ENCODE data around the gene KRT15. TPM values are rescaled to one million over a fixed set of nuclear protein-coding genes. Genes with fewer than 3 reads are reported as not detected.
"Not testable (repeated sequence)": the region's sequence is repeated elsewhere in the genome, so short reads cannot be mapped to it uniquely, and the experiment has no call there.

Gene KRT15
- polyA plus RNA-seq, 10 donors, result 0.10 to 122 (median 0.89) TPM; not detected in 5

- DNase-seq, result no peak
Observed at GRCh38 chr17:41544935-41545334, 26.2 kb upstream of the KRT15 start.

DNA sequence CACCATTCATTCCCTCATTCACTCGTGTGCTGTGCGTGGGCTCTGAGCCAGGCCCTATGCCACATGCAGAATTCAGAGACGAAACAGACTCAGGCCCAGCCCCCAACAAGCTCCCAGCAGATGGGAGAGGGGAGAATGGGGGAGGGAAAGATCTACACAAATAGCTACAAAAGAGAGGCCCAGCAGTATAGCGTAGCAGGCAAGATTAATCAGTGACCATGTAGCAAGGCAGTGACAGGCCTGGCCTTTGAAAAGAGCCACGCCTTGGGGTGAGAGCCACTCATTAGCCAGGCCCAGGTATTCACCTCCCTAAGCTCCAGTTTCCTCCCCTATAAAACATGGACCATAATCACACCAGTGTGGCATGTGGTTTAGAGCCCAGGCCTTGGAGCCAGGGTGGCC, 25.8 kb upstream of the KRT15 start:
- DNase-seq, result no peak

- not testable (repeated sequence) for DNase-seq
Observed at GRCh38 chr17:41542786-41543185, 24.1 kb upstream of the KRT15 start.

DNA sequence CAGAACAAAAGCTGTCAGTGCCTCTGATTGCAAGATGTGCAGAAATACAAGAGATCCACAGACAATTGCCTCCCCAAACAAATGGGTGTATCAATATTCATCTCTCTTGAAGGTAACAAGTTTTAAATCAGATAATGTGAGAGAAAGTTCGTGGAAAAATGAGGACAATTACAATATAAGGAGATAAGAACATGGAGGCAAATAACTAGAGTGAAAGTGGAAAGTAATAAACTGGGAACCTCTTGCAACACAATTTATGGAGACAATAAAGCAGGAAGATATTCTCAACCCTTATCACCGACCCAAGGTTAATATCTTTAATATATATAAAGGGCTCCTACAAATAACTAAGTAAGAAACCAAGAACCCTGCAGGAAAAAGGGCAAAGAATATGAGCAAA, 23.7 kb upstream of the KRT15 start:
- no peak for DNase-seq

DNA sequence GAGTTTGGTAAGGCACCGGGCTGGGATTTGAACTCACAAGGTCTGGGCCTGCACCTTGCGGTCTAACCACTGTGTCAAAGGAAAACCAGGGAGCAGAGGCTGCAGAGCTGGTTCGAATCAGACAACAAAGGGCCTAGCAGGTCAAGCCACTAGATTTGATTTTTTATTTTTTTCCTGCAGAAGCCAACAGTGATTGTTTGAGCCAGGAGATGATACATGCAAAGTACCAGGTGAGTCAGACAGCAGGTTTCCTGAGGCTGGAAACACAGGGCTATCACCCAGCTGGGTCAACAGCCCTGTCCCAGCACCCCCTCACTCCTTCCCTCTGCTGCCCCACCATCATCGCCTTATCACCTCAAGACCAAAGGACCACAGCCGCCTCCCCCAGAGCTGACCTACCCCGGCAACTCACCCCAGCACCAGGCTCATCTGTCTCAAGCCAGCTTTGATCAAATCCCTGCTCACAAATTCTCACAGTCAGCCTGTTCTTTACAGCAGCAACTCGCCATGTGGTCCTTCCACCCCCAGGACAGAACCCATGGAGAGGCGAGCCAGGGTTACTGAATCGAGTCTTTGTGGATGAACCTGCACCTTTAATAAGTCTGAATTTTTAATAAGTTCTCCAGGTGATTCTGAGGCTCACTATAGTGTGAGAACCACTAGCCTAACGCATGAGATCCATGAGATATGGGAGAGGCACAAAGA, 22.4 kb upstream of the KRT15 start:
- DNase-seq, result no peak

- DNase-seq, result no peak
Observed at GRCh38 chr17:41539979-41540701, 21.4 kb upstream of the KRT15 start.

DNA sequence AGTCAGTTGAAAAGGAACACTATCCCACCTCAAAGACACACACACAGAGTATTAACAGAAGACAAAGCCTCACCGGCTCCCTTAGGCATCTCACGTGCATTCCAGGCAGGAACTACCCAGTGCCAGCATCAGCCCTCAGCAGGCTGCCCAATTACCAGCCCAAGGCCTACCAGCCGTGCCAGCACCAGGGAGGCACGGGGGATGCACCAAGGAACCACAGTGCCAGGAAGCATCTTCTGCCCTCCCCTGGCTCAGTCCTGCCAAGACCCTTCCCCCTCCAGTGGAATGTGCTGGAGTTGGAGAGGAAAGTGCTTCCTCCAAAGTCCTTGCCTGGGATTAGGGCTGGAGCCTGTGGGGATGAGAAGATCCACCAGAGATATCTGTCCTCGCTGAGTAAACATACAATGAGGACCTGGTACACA, 20.4 kb upstream of the KRT15 start:
- DNase-seq, result no peak

GRCh38 chr17:41538565-41538991, 19.9 kb upstream of the KRT15 start:
- peak in 1 of 3 donors; percentile 35 for DNase-seq

DNA sequence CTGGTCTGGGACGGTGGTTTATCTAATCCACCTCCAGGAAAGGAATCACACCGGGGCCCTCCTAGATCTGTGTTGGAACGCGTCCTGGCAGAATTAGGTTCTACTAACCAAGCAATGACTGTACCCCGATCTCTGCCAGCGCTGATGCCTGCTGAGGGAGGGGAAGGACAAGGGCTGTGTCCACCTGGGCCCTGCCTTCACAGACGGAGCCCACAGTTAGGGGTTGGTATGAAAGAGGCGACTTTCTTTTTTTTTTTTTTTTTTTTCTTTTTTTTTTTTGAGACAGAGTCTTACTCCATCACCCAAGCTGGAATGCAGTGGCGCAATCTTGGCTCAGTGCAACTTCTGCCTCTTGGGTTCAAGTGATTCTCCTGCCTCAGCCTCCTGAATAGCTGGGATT, 19.3 kb upstream of the KRT15 start:
- DNase-seq, result no peak

- no peak for DNase-seq
Observed at GRCh38 chr17:41537614-41537954, 18.9 kb upstream of the KRT15 start.

GRCh38 chr17:41536741-41537613, 18.3 kb upstream of the KRT15 start:
- DNase-seq, result no peak

DNA sequence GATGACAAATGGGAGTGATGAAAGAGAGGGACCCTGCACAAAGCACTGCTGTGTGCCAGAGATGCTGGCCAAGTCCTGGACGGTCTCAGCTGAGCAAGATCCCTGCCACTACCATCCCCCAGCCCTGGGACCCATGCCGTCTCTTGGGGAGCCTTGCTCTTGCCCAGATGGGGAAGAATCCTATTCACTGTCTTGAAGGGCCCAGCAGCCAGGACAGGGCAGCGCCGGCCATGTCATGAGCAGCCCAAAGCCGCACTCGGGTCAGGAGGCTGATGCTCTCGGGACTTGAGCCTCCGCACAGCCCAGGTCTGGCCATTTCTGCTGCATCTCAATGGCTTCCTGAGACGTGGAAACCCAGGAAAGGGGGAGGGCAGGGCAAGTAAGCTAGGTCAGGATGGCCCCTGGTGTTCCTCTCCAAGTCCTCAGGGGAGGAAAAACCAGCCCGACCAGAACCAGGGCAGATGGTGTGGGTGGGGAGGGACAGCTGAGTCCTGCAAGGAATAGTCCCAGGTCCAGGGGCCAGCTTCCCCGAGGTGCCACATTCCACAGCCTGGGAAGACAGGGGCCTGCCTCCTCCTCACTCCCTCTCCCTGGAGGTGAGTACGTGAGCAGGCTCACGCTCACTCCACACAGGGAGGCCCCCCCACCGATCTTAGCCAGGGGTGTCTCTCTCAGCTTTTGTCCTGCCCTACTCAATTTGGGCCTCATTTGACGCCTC, 17.2 kb upstream of the KRT15 start:
- no peak for DNase-seq

GRCh38 chr17:41534899-41535546, 16.3 kb upstream of the KRT15 start:
- no peak for DNase-seq

DNA sequence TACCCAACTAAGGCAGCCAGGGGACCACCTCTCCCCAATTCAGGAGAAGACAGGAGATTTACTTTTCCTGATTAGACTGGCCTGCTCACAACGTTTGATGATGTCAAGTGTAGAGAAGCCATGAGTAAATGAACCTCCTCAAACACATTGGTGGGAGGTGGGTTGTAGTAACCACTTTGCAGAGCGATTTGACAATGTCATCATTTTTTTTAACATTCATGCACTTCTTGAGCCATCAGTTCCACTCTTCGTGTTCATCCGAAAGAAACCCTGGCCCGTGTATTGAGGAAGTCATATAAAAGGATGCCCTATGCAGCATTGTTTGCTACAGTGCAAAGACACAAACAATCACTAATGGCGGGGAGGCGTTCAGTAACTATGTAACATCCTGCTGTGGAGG, 14.9 kb upstream of the KRT15 start:
- DNase-seq, result no peak

DNA sequence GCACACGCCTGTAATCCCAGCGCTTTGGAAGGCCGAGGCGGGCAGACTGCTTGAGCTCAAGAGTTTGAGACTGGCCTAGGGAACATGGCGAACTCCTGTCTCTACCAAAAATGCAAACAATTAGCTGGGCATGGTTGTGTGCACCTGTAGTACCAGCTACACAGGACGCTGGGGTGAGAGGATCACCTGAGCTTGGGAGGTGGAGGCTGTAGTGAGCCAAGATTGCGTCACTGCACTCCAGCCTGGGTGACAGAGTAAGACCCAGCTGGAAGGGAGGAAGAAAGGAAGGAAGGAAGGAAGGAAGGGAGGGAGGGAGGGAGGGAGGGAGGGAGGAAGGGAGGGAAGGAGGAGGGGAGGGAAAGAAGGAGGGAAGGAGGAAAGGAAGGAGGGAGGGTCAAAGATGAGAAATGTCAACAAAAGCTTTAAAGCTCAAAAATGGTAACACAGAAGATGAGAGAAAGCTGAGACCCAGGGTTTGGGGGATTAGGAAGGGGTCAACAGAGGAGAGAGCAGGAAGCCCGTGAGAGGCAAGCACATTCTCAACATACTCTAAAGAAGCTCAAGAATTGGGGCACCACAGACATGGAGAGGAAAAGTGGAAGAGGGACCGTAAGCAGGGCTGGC, 14.4 kb upstream of the KRT15 start:
- DNase-seq, result no peak

- no peak for DNase-seq
Observed at GRCh38 chr17:41531993-41532392, 13.3 kb upstream of the KRT15 start.

- DNase-seq, result peak in 1 of 3 donors; percentile 33
Observed at GRCh38 chr17:41530062-41531048, 11.7 kb upstream of the KRT15 start.

- DNase-seq, result no peak
Observed at GRCh38 chr17:41529491-41529915, 10.8 kb upstream of the KRT15 start.

GRCh38 chr17:41528959-41529353, 10.3 kb upstream of the KRT15 start:
- no peak for DNase-seq

All from muscle of back (tissue), 11 donors.